ENCODE results near the gene NUP62. TPM values are rescaled to one million over a fixed set of nuclear protein-coding genes. Genes with fewer than 3 reads are reported as not detected.

Gene NUP62
- total RNA-seq, 3 donors from 2014 or later: 30.9 to 41.0 (median 36.4) TPM

- H3K9me3 ChIP-seq: no peaks in the 10 kb centered on the region
- peaks cover 3% of the 10 kb centered on the region for H3K36me3 ChIP-seq
- no peak overlapping the region for H3K4me3 ChIP-seq
- no peaks in the 10 kb centered on the region for H3K4me1 ChIP-seq
- TF ChIP-seq POLR2AphosphoS5 (IDR thresholded peaks at IDR 0.05): no peak
- intact Hi-C loops (cut with DNase I; ENCODE audit: low total_unique reads): no loop called here
- H3K27me3 ChIP-seq: no peaks in the 10 kb centered on the region
- peak overlapping the region in 1 of 2 donors; percentile 25 for H3K27ac ChIP-seq
- DNase-seq (ENCODE audit: low spot score in 2 of 2): no peak
Measured at GRCh38 chr19:49858088-49858985, 71.0 kb downstream of the NUP62 start.

- H3K9me3 ChIP-seq: no peaks in the 10 kb centered on the region
- H3K27ac ChIP-seq: peak overlapping the region in 1 of 2 donors; percentile 7
- no peak for TF ChIP-seq POLR2A (IDR thresholded peaks at IDR 0.05)
- TF ChIP-seq POLR2AphosphoS5 (IDR thresholded peaks at IDR 0.05): no peak
- no peak for TF ChIP-seq CTCF (IDR thresholded peaks at IDR 0.05)
- H3K27me3 ChIP-seq: no peaks in the 10 kb centered on the region
- intact Hi-C loops (cut with DNase I; ENCODE audit: low total_unique reads): no loop called here
- DNase-seq (ENCODE audit: low spot score in 2 of 2): no peak
- peaks cover 3% of the 10 kb centered on the region for H3K36me3 ChIP-seq
- no peak overlapping the region for H3K4me3 ChIP-seq
- peaks cover 0 to under 1% of the 10 kb centered on the region in 2 donors for H3K4me1 ChIP-seq
Measured at GRCh38 chr19:49857838-49858087, 71.5 kb downstream of the NUP62 start.

- H3K4me1 ChIP-seq: peaks cover 0 to 6% of the 10 kb centered on the region in 2 donors
- no peaks in the 10 kb centered on the region for H3K27me3 ChIP-seq
- peak overlapping the region in 1 of 2 donors; percentile 7 for H3K27ac ChIP-seq
- no peaks in the 10 kb centered on the region for H3K9me3 ChIP-seq
- DNase-seq (ENCODE audit: low spot score in 2 of 2): no peak
- H3K36me3 ChIP-seq: peaks cover 3% of the 10 kb centered on the region
- no peak overlapping the region for H3K4me3 ChIP-seq
- intact Hi-C loops (cut with DNase I; ENCODE audit: low total_unique reads): no loop called here
- TF ChIP-seq POLR2AphosphoS5 (IDR thresholded peaks at IDR 0.05) (no peak), CTCF (IDR thresholded peaks at IDR 0.05) (no peak), POLR2A (IDR thresholded peaks at IDR 0.05) (no peak)
Measured at GRCh38 chr19:49857061-49857837, 72.1 kb downstream of the NUP62 start.

Other genes with a start within 250 kb of the NUP62 start
- 1 to 10 TPM; 1.3 to 2.9 (median 1.4) TPM for gene ADM5, start 239.9 kb downstream of the NUP62 start, total RNA-seq
- gene CPT1C, start 238.4 kb downstream of the NUP62 start, total RNA-seq: 10 to 100 TPM in 1 of 3 donors, 1 to 10 TPM in 1, under 1 TPM in 1; 0.80 to 14.4 (median 2.8) TPM
- gene TSKS, start 166.2 kb downstream of the NUP62 start, total RNA-seq: under 1 TPM in 2 of 3 donors, not detected in 1; 0.33 to 0.96 TPM
- 10 to 100 TPM; 42.1 to 71.0 (median 59.3) TPM for gene AP2A1, start 162.5 kb downstream of the NUP62 start, total RNA-seq
- 10 to 100 TPM; 13.0 to 27.4 (median 18.7) TPM for gene FUZ, start 116.2 kb downstream of the NUP62 start, total RNA-seq
- 10 to 100 TPM; 16.3 to 27.5 (median 20.6) TPM for gene MED25, start 111.2 kb downstream of the NUP62 start, total RNA-seq
- gene PTOV1, start 78.3 kb downstream of the NUP62 start, total RNA-seq: 10 to 100 TPM; 45.1 to 95.0 (median 90.3) TPM
- 10 to 100 TPM; 31.0 to 69.2 (median 57.7) TPM for gene PNKP, start 61.9 kb downstream of the NUP62 start, total RNA-seq
- 10 to 100 TPM; 11.9 to 13.8 (median 12.5) TPM for gene AKT1S1, start 52.1 kb downstream of the NUP62 start, total RNA-seq
- 10 to 100 TPM; 21.0 to 31.8 (median 30.4) TPM for gene TBC1D17, start 51.8 kb downstream of the NUP62 start, total RNA-seq
- gene IL4I1, start 32.6 kb downstream of the NUP62 start, total RNA-seq: 1 to 10 TPM in 1 of 3 donors, under 1 TPM in 2; 0.48 to 2.2 (median 0.66) TPM
- 10 to 100 TPM in 1 of 3 donors, 1 to 10 TPM in 2; 5.9 to 20.0 (median 8.2) TPM for gene ATF5, start 299 bp downstream of the NUP62 start, total RNA-seq
- 1 to 10 TPM in 1 of 3 donors, under 1 TPM in 2; 0.59 to 2.2 (median 0.66) TPM for gene SIGLEC11, start 31.7 kb upstream of the NUP62 start, total RNA-seq
- 10 to 100 TPM; 24.2 to 42.0 (median 40.3) TPM for gene VRK3, start 95.9 kb upstream of the NUP62 start, total RNA-seq
- 10 to 100 TPM in 2 of 3 donors, 1 to 10 TPM in 1; 7.8 to 15.5 (median 12.1) TPM for gene ZNF473, start 96.5 kb upstream of the NUP62 start, total RNA-seq
- not detected for gene IZUMO2, start 233.8 kb upstream of the NUP62 start, total RNA-seq

All from breast epithelium (tissue), 4 donors.